HG03108 (cell line): ENCODE measurements around the gene RNASE11.
"Not testable (repeated sequence)": the region's sequence is repeated elsewhere in the genome, so short reads cannot be mapped to it uniquely, and the experiment has no call there.

ENCODE experiments used
- ATAC-seq: cut with Tn5 transposase; IDR thresholded peaks from one replicate; pipeline ENCODE4 v1.9.1; 2021; ENCODE audit warnings: moderate library complexity; ENCODE audit not compliant: unreplicated experiment

Gene RNASE11

GRCh38 chr14:20583142-20583541 lies 4.7 kb downstream of the RNASE11 start:
- no peak for ATAC-seq

- ATAC-seq, result no peak
Measured at GRCh38 chr14:20580242-20580641, 7.6 kb downstream of the RNASE11 start.

GRCh38 chr14:20578784-20579502 lies 8.9 kb downstream of the RNASE11 start:
- ATAC-seq, result no peak

GRCh38 chr14:20578325-20578724 lies 9.5 kb downstream of the RNASE11 start:
- ATAC-seq, result no peak

- ATAC-seq, result not testable (repeated sequence)
Measured at GRCh38 chr14:20572382-20572990, 15.3 kb downstream of the RNASE11 start.

GRCh38 chr14:20570720-20571119 lies 17.1 kb downstream of the RNASE11 start:
- ATAC-seq, result not testable (repeated sequence)

GRCh38 chr14:20569865-20570264 lies 17.9 kb downstream of the RNASE11 start:
- ATAC-seq, result not testable (repeated sequence)

- ATAC-seq, result no peak
Measured at GRCh38 chr14:20569066-20569465, 18.7 kb downstream of the RNASE11 start.

- no peak for ATAC-seq
Measured at GRCh38 chr14:20568393-20568792, 19.4 kb downstream of the RNASE11 start.

- not testable (repeated sequence) for ATAC-seq
Measured at GRCh38 chr14:20567199-20567598, 20.6 kb downstream of the RNASE11 start.

- ATAC-seq, result no peak
Measured at GRCh38 chr14:20564501-20564997, 23.3 kb downstream of the RNASE11 start.

- no peak for ATAC-seq
Measured at GRCh38 chr14:20563971-20564370, 23.8 kb downstream of the RNASE11 start.

- no peak for ATAC-seq
Measured at GRCh38 chr14:20560961-20561360, 26.8 kb downstream of the RNASE11 start, which contains the start of gene RNASE9. TSS of gene RNASE9 (minus strand) at chr14:20561047.

- ATAC-seq, result no peak
Measured at GRCh38 chr14:20559461-20559904, 28.3 kb downstream of the RNASE11 start.

GRCh38 chr14:20557212-20557542 lies 30.6 kb downstream of the RNASE11 start:
- ATAC-seq, result no peak

- no peak for ATAC-seq
Measured at GRCh38 chr14:20556500-20557211, 31.1 kb downstream of the RNASE11 start.

- ATAC-seq, result no peak
Measured at GRCh38 chr14:20555845-20556244, 32.0 kb downstream of the RNASE11 start.

- no peak for ATAC-seq
Measured at GRCh38 chr14:20553024-20553423, 34.8 kb downstream of the RNASE11 start.

- ATAC-seq, result no peak
Measured at GRCh38 chr14:20551606-20552005, 36.2 kb downstream of the RNASE11 start.

GRCh38 chr14:20550926-20551325 lies 36.9 kb downstream of the RNASE11 start:
- no peak for ATAC-seq

- no peak for ATAC-seq
Measured at GRCh38 chr14:20548414-20549158, 39.2 kb downstream of the RNASE11 start.
